Suppressor macrophage treated with lipopolysaccharide for 4 hours (primary cell): ENCODE results near the gene NOPCHAP1.
"Not testable (repeated sequence)": the region's sequence is repeated elsewhere in the genome, so short reads cannot be mapped to it uniquely, and the experiment has no call there.

ENCODE experiments used
- DNase-seq: peaks from one replicate; pipeline ENCODE4 v3.0.0-alpha.2; 2020

The NOPCHAP1 gene

GRCh38 chr12:104966677-104967076 lies 19.4 kb upstream of the NOPCHAP1 start:
- no peak for DNase-seq

GRCh38 chr12:104969343-104969742 lies 16.8 kb upstream of the NOPCHAP1 start:
- peak; percentile 25 for DNase-seq

- DNase-seq: peak; percentile 64
Measured at GRCh38 chr12:104971306-104971705, 14.8 kb upstream of the NOPCHAP1 start.

- no peak for DNase-seq
Measured at GRCh38 chr12:104973250-104973649, 12.9 kb upstream of the NOPCHAP1 start.

GRCh38 chr12:104974626-104975290 lies 11.4 kb upstream of the NOPCHAP1 start:
- DNase-seq: peak; percentile 92

GRCh38 chr12:104975587-104976343 lies 10.4 kb upstream of the NOPCHAP1 start:
- peak; percentile 30 for DNase-seq

GRCh38 chr12:104976703-104977102 lies 9.4 kb upstream of the NOPCHAP1 start:
- DNase-seq: no peak

- DNase-seq: not testable (repeated sequence)
Measured at GRCh38 chr12:104977688-104978087, 8.4 kb upstream of the NOPCHAP1 start.

- no peak for DNase-seq
Measured at GRCh38 chr12:104985206-104985605, 910 bp upstream of the NOPCHAP1 start.

- DNase-seq: no peak
Measured at GRCh38 chr12:104990950-104991349, 4.8 kb downstream of the NOPCHAP1 start.

- no peak for DNase-seq
Measured at GRCh38 chr12:104991565-104992128, 5.5 kb downstream of the NOPCHAP1 start.

- peak; percentile 67 for DNase-seq
Measured at GRCh38 chr12:104994336-104994735, 8.2 kb downstream of the NOPCHAP1 start.

- DNase-seq: peak; percentile 84
Measured at GRCh38 chr12:104997541-104997940, 11.4 kb downstream of the NOPCHAP1 start.

GRCh38 chr12:104998423-104999346 lies 12.6 kb downstream of the NOPCHAP1 start:
- no peak for DNase-seq

GRCh38 chr12:104999347-104999685 lies 13.2 kb downstream of the NOPCHAP1 start:
- DNase-seq: no peak

- DNase-seq: no peak
Measured at GRCh38 chr12:105001476-105001875, 15.4 kb downstream of the NOPCHAP1 start.

GRCh38 chr12:105013892-105014291 lies 27.8 kb downstream of the NOPCHAP1 start:
- peak; percentile 20 for DNase-seq

GRCh38 chr12:105014603-105015002 lies 28.5 kb downstream of the NOPCHAP1 start:
- DNase-seq: no peak

- no peak for DNase-seq
Measured at GRCh38 chr12:105015543-105015942, 29.4 kb downstream of the NOPCHAP1 start.

- peak; percentile 16 for DNase-seq
Measured at GRCh38 chr12:105018012-105018411, 31.9 kb downstream of the NOPCHAP1 start.

- no peak for DNase-seq
Measured at GRCh38 chr12:105018776-105019175, 32.7 kb downstream of the NOPCHAP1 start.

- DNase-seq: no peak
Measured at GRCh38 chr12:105020241-105020962, 34.3 kb downstream of the NOPCHAP1 start.
